ENCODE measurements around the gene PPP2R5C. TPM values are rescaled to one million over a fixed set of nuclear protein-coding genes. Genes with fewer than 3 reads are reported as not detected.

Gene PPP2R5C
- polyA plus RNA-seq, 1 donor from 2014 or later, result 111 TPM

GRCh38 chr14:101858791-101859537, 97.5 kb downstream of the PPP2R5C start:
- H3K9me3 ChIP-seq (ENCODE audit: low read length), result no peaks in the 10 kb centered on the region
- no peak overlapping the region for H3K4me2 ChIP-seq (ENCODE audit: low read length)
- TF ChIP-seq REST (IDR thresholded peaks at IDR 0.05; ENCODE audit: borderline replicate concordance) (no peak), TAF1 (IDR thresholded peaks at IDR 0.05; ENCODE audit: low read depth) (no peak), MXI1 (conservative IDR thresholded peaks at IDR 0.05; ENCODE audit: poor library complexity, severe bottlenecking) (no peak)
- TF ChIP-seq, protein P1, sequence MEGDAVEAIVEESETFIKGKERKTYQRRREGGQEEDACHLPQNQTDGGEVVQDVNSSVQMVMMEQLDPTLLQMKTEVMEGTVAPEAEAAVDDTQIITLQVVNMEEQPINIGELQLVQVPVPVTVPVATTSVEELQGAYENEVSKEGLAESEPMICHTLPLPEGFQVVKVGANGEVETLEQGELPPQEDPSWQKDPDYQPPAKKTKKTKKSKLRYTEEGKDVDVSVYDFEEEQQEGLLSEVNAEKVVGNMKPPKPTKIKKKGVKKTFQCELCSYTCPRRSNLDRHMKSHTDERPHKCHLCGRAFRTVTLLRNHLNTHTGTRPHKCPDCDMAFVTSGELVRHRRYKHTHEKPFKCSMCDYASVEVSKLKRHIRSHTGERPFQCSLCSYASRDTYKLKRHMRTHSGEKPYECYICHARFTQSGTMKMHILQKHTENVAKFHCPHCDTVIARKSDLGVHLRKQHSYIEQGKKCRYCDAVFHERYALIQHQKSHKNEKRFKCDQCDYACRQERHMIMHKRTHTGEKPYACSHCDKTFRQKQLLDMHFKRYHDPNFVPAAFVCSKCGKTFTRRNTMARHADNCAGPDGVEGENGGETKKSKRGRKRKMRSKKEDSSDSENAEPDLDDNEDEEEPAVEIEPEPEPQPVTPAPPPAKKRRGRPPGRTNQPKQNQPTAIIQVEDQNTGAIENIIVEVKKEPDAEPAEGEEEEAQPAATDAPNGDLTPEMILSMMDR (IDR thresholded peaks at IDR 0.05; ENCODE audit: poor library complexity, severe bottlenecking), result no peak
- no peaks in the 10 kb centered on the region for H3K9me2 ChIP-seq (ENCODE audit: insufficient read depth, low read length)
- H3K27me3 ChIP-seq (ENCODE audit: insufficient read depth, low read depth, low read length), result no peaks in the 10 kb centered on the region
- peaks cover 14% of the 10 kb centered on the region for H3K79me2 ChIP-seq (replicated peaks; ENCODE audit: insufficient read depth, low read length)
- H4K20me1 ChIP-seq (ENCODE audit: insufficient read depth), result no peaks in the 10 kb centered on the region
- no peaks in the 10 kb centered on the region for H3F3A ChIP-seq (ENCODE audit: insufficient read depth, low read length, poor library complexity, severe bottlenecking)
- H3K4me3 ChIP-seq (ENCODE audit: low read length), result no peak overlapping the region
- peaks cover 17% of the 10 kb centered on the region for H3K36me3 ChIP-seq (ENCODE audit: insufficient read depth, low read length)
- no peak overlapping the region for H2AFZ ChIP-seq (ENCODE audit: low read depth, low read length)
- no peak overlapping the region for H3K9ac ChIP-seq (ENCODE audit: low read length)
- no peak overlapping the region for H3K27ac ChIP-seq (ENCODE audit: low read length)

- Histone ChIP-seq H4K20me1 (ENCODE audit: insufficient read depth) (no peaks in the 10 kb centered on the region), H3K4me3 (ENCODE audit: low read length) (no peak overlapping the region), H2AFZ (ENCODE audit: low read depth, low read length) (no peak overlapping the region), H3K36me3 (ENCODE audit: insufficient read depth, low read length) (peaks cover 17% of the 10 kb centered on the region), H3K27ac (ENCODE audit: low read length) (no peak overlapping the region), H3K4me2 (ENCODE audit: low read length) (no peak overlapping the region), H3F3A (ENCODE audit: insufficient read depth, low read length, poor library complexity, severe bottlenecking) (no peaks in the 10 kb centered on the region), H3K9ac (ENCODE audit: low read length) (no peak overlapping the region), H3K9me3 (ENCODE audit: low read length) (no peaks in the 10 kb centered on the region), H3K27me3 (ENCODE audit: insufficient read depth, low read depth, low read length) (no peaks in the 10 kb centered on the region), H3K9me2 (ENCODE audit: insufficient read depth, low read length) (no peaks in the 10 kb centered on the region), H3K79me2 (replicated peaks; ENCODE audit: insufficient read depth, low read length) (peaks cover 9% of the 10 kb centered on the region)
- TF ChIP-seq TAF1 (IDR thresholded peaks at IDR 0.05; ENCODE audit: low read depth), result no peak
- no peak for TF ChIP-seq REST (IDR thresholded peaks at IDR 0.05; ENCODE audit: borderline replicate concordance)
- no peak for TF ChIP-seq EZH2 (IDR thresholded peaks at IDR 0.05; ENCODE audit: borderline replicate concordance, insufficient read depth, low read length, poor library complexity, severe bottlenecking)
- no peak for TF ChIP-seq MXI1 (conservative IDR thresholded peaks at IDR 0.05; ENCODE audit: poor library complexity, severe bottlenecking)
- no peak for TF ChIP-seq RAD21 (conservative IDR thresholded peaks at IDR 0.05)
- TF ChIP-seq EP300 (conservative IDR thresholded peaks at IDR 0.05; ENCODE audit: poor library complexity, severe bottlenecking), result no peak
- TF ChIP-seq, protein P1 (IDR thresholded peaks at IDR 0.05; ENCODE audit: poor library complexity, severe bottlenecking), result no peak
- TF ChIP-seq POLR2AphosphoS5 (IDR thresholded peaks at IDR 0.05), result no peak
- no peak for TF ChIP-seq SMC3 (conservative IDR thresholded peaks at IDR 0.05; ENCODE audit: poor library complexity)
These were observed 98.0 kb downstream of the PPP2R5C start for GRCh38 chr14:101859538-101859902.
